ENCODE results near the gene ERAL1. TPM values are rescaled to one million over a fixed set of nuclear protein-coding genes. Genes with fewer than 3 reads are reported as not detected.
"Not testable (repeated sequence)": the region's sequence is repeated elsewhere in the genome, so short reads cannot be mapped to it uniquely, and the experiment has no call there.

Gene ERAL1
- total and polyA plus RNA-seq, 4 donors: 23.4 to 68.2 (median 48.1) TPM

DNA sequence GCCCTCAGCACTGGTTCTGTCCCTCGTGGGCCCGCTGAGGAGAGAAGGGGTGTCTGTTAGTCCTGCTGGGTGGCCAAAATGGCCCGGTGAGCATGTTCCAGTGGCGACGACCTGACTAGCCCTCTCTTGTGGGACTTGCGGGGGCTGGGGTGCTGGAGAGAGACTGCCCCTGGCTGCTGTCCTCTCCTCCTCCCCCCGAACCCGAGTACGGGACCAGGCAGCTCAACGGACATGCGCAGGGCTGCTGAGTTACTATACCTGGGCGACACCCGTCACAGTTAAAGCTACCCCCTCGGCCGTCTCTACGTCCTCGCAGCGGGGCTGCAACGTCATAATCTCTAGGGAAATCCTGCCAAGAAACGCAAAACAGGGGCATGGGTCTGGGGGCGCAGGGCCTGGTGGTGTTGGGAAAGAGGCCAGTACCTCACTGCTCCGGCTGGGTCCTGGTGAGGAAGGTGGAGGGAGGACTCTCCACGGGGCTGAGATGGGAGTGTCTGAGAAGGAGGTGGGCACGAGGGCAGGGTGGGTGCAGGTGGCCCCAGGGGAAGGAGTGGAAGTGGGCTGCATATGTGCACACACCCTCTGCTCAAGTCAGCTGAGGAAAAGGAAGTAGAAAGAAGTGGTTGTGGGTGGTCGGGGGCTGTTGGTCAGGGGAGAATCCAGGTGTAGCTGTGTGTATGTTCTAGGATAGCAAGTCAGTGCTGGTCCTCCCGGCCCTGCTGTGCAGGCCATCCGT, 29.3 kb downstream of the ERAL1 start:
- H3K36me3 ChIP-seq (ENCODE audit: control insufficient read depth, insufficient read depth, low read length): peaks cover 94% of the 10 kb centered on the region
- H3K27me3 ChIP-seq (ENCODE audit: control insufficient read depth, insufficient read depth, low read length): no peaks in the 10 kb centered on the region
- no peak overlapping the region for H3K27ac ChIP-seq (ENCODE audit: low read depth, low read length)
- no peaks in the 10 kb centered on the region for H3K4me1 ChIP-seq (ENCODE audit: control insufficient read depth, insufficient read depth, low read length)
- no peak overlapping the region for H3K4me3 ChIP-seq (ENCODE audit: low read depth, low read length)
- DNase-seq (ENCODE audit: low read depth in 4 of 6, low spot score in 6 of 6): no peak
- WGBS (ENCODE audit: insufficient coverage): 91% methylated on average over 27 of the region's 27 CpGs
- H3K9me3 ChIP-seq (ENCODE audit: control insufficient read depth, insufficient read depth, low read length): no peaks in the 10 kb centered on the region

DNA sequence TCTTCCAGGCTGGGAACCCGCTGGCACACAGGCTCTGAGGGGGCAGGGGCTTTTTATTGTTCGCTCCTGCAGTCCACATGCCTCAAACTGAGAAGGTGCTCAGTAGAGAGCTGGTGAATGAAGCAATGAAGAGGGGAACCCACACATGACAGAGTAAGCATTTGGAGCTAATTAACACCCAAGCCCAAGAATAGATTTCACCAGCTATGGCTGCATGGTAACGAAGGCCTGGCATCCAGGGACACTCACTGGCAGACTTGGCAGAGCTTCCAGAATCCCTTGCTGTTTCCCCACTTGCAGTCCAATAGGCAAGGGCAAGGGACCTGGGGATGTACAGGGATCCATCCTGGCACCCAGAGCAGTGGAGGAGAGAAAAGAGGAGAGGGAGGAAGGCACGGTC, 30.5 kb downstream of the ERAL1 start:
- H3K4me1 ChIP-seq (ENCODE audit: control insufficient read depth, insufficient read depth, low read length): no peaks in the 10 kb centered on the region
- no peak overlapping the region for H3K4me3 ChIP-seq (ENCODE audit: low read depth, low read length)
- no peaks in the 10 kb centered on the region for H3K9me3 ChIP-seq (ENCODE audit: control insufficient read depth, insufficient read depth, low read length)
- WGBS (ENCODE audit: insufficient coverage): 85% methylated on average over 4 of the region's 4 CpGs
- H3K36me3 ChIP-seq (ENCODE audit: control insufficient read depth, insufficient read depth, low read length): peaks cover 82% of the 10 kb centered on the region
- H3K27ac ChIP-seq (ENCODE audit: low read depth, low read length): no peak overlapping the region
- DNase-seq (ENCODE audit: low read depth in 4 of 6, low spot score in 6 of 6): no peak
- no peaks in the 10 kb centered on the region for H3K27me3 ChIP-seq (ENCODE audit: control insufficient read depth, insufficient read depth, low read length)

DNA sequence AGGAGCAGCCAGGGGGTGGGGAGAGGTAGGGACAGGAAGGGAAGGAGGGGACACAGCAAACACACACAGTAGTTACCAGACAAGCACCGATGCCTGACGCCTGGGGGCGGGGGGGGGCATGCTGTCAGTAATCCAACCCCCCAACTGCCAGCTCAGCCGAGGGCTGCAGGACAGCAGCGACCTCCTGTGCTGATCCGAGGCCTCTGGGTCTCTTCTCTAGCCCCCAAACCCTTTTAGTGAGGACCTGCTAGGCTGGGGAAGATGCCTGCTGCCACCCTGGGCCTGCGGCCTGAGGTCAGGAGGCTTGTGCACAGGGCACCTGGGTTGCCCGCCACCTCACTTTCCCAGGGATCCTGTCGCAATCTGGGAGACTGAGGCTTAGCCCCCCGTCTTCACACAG, 31.1 kb downstream of the ERAL1 start:
- Histone ChIP-seq H3K27ac (ENCODE audit: low read depth, low read length) (no peak overlapping the region), H3K4me3 (ENCODE audit: low read depth, low read length) (no peak overlapping the region), H3K36me3 (ENCODE audit: control insufficient read depth, insufficient read depth, low read length) (peaks cover 79% of the 10 kb centered on the region), H3K4me1 (ENCODE audit: control insufficient read depth, insufficient read depth, low read length) (no peaks in the 10 kb centered on the region), H3K9me3 (ENCODE audit: control insufficient read depth, insufficient read depth, low read length) (no peaks in the 10 kb centered on the region), H3K27me3 (ENCODE audit: control insufficient read depth, insufficient read depth, low read length) (no peaks in the 10 kb centered on the region)
- no peak for DNase-seq (ENCODE audit: low read depth in 4 of 6, low spot score in 6 of 6)
- WGBS (ENCODE audit: insufficient coverage): 82% methylated on average over 9 of the region's 10 CpGs

DNA sequence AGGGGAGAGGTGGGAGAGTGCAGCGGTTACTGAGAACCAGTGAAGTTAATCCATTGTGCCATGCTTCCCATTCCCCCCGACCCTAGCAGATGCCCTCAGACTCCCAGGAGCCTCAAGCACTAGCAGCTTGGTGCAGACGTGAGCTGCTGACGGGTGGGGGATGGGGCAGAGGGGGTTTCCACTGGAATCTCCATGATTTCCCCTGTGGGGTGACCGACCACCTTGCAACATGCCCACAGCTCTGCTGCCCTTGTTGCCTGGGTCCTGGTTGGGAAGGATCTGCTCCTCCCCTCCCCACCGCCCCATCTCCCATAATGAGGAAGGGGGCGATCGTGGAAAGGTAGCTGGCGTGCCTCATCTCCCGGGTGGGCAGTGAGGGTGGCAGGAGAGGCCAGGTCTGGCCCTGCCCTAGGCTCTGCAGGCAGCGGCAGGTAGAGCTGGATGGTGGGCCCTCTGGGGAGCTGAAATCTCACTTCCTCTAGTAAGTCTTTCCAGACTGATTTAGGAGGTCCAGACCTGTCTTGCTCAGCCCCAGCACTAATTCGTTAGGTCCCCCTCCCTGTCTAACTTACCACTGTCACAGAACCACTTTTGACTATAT, 33.2 kb downstream of the ERAL1 start:
- peaks cover 72% of the 10 kb centered on the region for H3K36me3 ChIP-seq (ENCODE audit: control insufficient read depth, insufficient read depth, low read length)
- DNase-seq (ENCODE audit: low read depth in 4 of 6, low spot score in 6 of 6): no peak
- H3K9me3 ChIP-seq (ENCODE audit: control insufficient read depth, insufficient read depth, low read length): no peaks in the 10 kb centered on the region
- H3K4me3 ChIP-seq (ENCODE audit: low read depth, low read length): no peak overlapping the region
- no peaks in the 10 kb centered on the region for H3K27me3 ChIP-seq (ENCODE audit: control insufficient read depth, insufficient read depth, low read length)
- H3K4me1 ChIP-seq (ENCODE audit: control insufficient read depth, insufficient read depth, low read length): peaks cover 3% of the 10 kb centered on the region
- no peak overlapping the region for H3K27ac ChIP-seq (ENCODE audit: low read depth, low read length)
- 93% methylated on average over 4 of the region's 12 CpGs for WGBS (ENCODE audit: insufficient coverage)

DNA sequence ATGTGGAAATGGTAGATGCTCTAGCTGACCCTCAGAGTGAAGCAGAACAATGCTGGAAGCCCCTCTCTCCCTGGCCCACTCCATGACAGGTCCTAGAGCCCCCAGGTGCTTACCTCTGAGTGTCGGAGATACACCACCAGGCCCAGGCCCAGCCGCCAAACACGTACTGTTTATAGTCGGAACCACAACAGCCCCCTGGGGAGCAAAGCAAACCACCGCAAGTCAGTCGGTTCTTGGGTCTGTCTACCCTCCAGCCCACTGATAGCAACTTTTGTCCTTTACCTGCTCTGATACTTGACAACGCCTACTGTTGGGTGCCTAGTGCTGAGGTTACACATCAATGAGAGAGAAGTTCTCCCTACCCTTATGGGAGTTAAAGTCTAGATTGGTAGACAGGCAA, 34.0 kb downstream of the ERAL1 start:
- WGBS (ENCODE audit: insufficient coverage): 85% methylated on average over 3 of the region's 7 CpGs
- no peaks in the 10 kb centered on the region for H3K27me3 ChIP-seq (ENCODE audit: control insufficient read depth, insufficient read depth, low read length)
- no peak overlapping the region for H3K27ac ChIP-seq (ENCODE audit: low read depth, low read length)
- DNase-seq (ENCODE audit: low read depth in 4 of 6, low spot score in 6 of 6): no peak
- H3K36me3 ChIP-seq (ENCODE audit: control insufficient read depth, insufficient read depth, low read length): peaks cover 70% of the 10 kb centered on the region
- no peak overlapping the region for H3K4me3 ChIP-seq (ENCODE audit: low read depth, low read length)
- H3K9me3 ChIP-seq (ENCODE audit: control insufficient read depth, insufficient read depth, low read length): no peaks in the 10 kb centered on the region
- H3K4me1 ChIP-seq (ENCODE audit: control insufficient read depth, insufficient read depth, low read length): peaks cover 6% of the 10 kb centered on the region

DNA sequence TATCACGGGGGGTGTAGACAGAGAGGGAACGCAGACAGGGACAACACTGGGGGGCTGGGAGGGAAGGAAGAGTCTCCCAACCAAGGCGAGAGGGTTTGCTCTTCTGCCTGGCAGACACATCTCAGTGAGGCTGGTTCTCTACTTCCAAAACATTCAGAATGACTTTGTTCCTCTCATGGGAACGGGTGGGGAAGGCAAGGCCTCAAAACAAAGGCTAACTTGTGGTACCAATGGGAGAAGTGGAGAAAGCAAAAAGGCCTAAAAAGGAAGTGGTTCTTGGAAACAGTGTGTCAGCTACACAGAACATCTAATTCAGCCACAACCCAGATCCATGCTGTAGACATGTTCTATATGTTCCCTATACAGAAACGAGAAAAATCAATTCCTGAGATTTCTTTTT, 35.2 kb downstream of the ERAL1 start:
- Histone ChIP-seq H3K9me3 (ENCODE audit: control insufficient read depth, insufficient read depth, low read length) (no peaks in the 10 kb centered on the region), H3K4me1 (ENCODE audit: control insufficient read depth, insufficient read depth, low read length) (peaks cover 6% of the 10 kb centered on the region), H3K4me3 (ENCODE audit: low read depth, low read length) (no peak overlapping the region), H3K36me3 (ENCODE audit: control insufficient read depth, insufficient read depth, low read length) (peaks cover 58% of the 10 kb centered on the region), H3K27ac (ENCODE audit: low read depth, low read length) (no peak overlapping the region), H3K27me3 (ENCODE audit: control insufficient read depth, insufficient read depth, low read length) (no peaks in the 10 kb centered on the region)
- DNase-seq (ENCODE audit: low read depth in 4 of 6, low spot score in 6 of 6): no peak
- 100% methylated on average over 2 of the region's 5 CpGs for WGBS (ENCODE audit: insufficient coverage)

DNA sequence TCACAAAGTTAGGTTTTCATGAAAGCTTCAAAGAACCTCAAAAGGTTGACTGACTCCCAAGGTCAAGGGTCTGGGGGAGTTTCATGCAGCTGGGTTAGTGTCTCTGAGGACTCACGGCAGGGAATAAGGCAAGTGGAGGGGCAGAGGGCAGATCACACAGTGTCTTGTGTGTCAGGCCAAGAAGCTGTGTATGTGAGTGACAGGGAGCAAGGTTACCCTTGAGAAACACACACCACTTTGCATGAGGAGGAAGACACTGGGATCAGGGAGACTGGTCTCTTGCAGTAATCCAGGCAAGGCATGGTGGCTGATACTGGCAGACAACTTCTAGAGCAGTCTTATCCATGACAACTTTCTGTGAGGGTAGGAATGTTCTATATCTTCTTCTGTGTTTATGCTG, 36.4 kb downstream of the ERAL1 start:
- no peak for DNase-seq (ENCODE audit: low read depth in 4 of 6, low spot score in 6 of 6)
- no peaks in the 10 kb centered on the region for H3K9me3 ChIP-seq (ENCODE audit: control insufficient read depth, insufficient read depth, low read length)
- no peaks in the 10 kb centered on the region for H3K27me3 ChIP-seq (ENCODE audit: control insufficient read depth, insufficient read depth, low read length)
- peaks cover 46% of the 10 kb centered on the region for H3K36me3 ChIP-seq (ENCODE audit: control insufficient read depth, insufficient read depth, low read length)
- 40% methylated on average over 1 of the region's 1 CpG for WGBS (ENCODE audit: insufficient coverage)
- H3K27ac ChIP-seq (ENCODE audit: low read depth, low read length): no peak overlapping the region
- peaks cover 12% of the 10 kb centered on the region for H3K4me1 ChIP-seq (ENCODE audit: control insufficient read depth, insufficient read depth, low read length)
- no peak overlapping the region for H3K4me3 ChIP-seq (ENCODE audit: low read depth, low read length)

DNA sequence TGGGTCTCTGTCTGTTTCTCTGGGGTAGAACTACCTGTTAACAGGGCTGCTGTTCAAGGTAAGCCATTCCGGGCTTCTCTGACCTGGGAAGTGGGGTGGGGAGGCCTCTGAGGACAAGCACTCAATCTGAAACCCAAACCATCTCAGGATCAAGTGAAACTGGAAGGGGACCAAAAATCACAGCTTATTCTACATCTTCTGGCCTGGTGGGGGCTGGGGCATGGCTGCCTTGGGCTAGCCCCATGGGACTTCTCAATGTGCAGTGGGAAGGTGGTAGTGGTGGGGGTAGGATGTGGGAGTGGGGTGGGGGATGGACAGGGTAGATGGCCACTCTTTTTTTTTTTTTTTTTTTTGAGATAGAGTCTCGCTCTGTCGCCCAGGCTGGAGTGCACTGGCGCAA, 37.2 kb downstream of the ERAL1 start:
- Histone ChIP-seq H3K27ac (ENCODE audit: low read depth, low read length) (no peak overlapping the region), H3K4me1 (ENCODE audit: control insufficient read depth, insufficient read depth, low read length) (peaks cover 19% of the 10 kb centered on the region), H3K27me3 (ENCODE audit: control insufficient read depth, insufficient read depth, low read length) (no peaks in the 10 kb centered on the region), H3K36me3 (ENCODE audit: control insufficient read depth, insufficient read depth, low read length) (peaks cover 40% of the 10 kb centered on the region), H3K4me3 (ENCODE audit: low read depth, low read length) (no peak overlapping the region), H3K9me3 (ENCODE audit: control insufficient read depth, insufficient read depth, low read length) (no peaks in the 10 kb centered on the region)
- DNase-seq (ENCODE audit: low read depth in 4 of 6, low spot score in 6 of 6): no peak
- WGBS (ENCODE audit: insufficient coverage): 100% methylated on average over 1 of the region's 4 CpGs

DNA sequence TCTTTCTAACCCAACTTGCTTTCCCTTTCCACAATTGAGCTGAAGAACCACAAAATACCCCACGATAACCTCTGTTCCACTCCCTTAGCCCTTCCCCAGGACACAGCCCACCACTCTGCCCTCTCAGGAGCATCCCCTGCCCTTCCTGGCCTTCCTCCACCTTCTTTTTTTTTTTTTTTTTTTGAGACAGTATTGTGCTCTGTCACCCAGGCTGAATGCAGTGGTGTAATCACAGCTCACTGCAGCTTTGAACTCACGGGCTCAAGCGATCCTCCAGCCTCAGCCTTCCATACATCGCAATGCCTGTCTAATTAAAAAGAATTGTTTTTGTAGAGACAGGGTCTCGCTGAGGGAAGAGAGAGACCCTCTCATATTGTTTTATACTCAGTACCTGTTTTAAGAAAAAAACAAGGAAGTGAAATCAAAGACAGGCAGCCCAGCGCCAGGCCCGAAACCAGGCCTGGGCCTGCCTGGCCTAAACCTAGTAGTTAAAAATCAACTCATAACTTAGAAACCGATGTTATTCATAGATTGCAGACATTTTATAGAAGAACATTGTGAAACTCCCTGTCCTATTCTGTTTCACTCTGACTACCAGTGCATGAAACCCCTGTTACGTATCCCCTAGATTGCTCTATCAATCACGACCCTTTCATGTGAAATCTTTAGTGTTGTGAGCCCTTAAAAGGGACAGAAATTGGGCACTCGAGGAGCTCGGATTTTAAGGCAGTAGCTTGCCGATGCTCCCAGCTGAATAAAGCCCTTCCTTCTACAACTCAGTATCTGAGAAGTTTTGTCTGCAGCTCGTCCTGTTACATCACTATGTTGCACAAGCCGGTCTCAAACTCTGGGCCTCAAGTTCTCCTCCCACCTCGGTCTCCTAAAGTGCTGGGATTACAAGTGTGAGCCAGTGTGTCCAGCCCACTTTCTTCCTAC, 38.7 kb downstream of the ERAL1 start:
- Histone ChIP-seq H3K4me1 (ENCODE audit: control insufficient read depth, insufficient read depth, low read length) (peaks cover 31% of the 10 kb centered on the region), H3K36me3 (ENCODE audit: control insufficient read depth, insufficient read depth, low read length) (peaks cover 31% of the 10 kb centered on the region)
- not testable (repeated sequence) for H3K27ac ChIP-seq (ENCODE audit: low read depth, low read length); H3K27me3 ChIP-seq (ENCODE audit: control insufficient read depth, insufficient read depth, low read length); H3K9me3 ChIP-seq (ENCODE audit: control insufficient read depth, insufficient read depth, low read length); H3K4me3 ChIP-seq (ENCODE audit: low read depth, low read length); DNase-seq (ENCODE audit: low read depth in 4 of 6, low spot score in 6 of 6)
- 95% methylated on average over 5 of the region's 16 CpGs for WGBS (ENCODE audit: insufficient coverage)

Data from spinal cord (tissue), 10 donors.